NCI-H1436 treated with DMSO at 0.1 percent for 48 hours (cell line): Measurements from ENCODE around the gene ANKMY1.
"Not testable (repeated sequence)": the region's sequence is repeated elsewhere in the genome, so short reads cannot be mapped to it uniquely, and the experiment has no call there.

Experiments used
- DNase-seq: peaks from one replicate; lab custom pipeline; 2025; lab: John Stamatoyannopoulos, UW

Gene ANKMY1

DNA sequence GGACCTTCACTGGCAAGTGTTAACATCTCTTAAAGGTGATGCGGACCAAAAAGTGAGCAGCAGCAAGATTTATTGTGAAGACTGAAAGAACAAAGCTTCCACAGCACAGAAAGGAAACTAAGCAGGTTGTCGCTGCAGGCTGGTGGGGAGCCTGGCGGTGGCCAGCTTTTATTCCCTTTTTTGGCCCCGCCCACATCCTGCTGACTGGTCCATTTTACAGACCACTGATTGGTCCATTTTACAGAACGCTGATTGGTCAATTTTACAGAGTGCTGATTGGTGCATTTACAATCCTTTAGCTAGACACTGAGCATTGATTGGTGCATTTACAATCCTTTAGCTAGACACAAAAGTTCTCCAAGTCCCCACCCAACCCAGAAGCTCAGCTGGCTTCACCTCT lies 35.9 kb downstream of the ANKMY1 start:
- not testable (repeated sequence) for DNase-seq

DNA sequence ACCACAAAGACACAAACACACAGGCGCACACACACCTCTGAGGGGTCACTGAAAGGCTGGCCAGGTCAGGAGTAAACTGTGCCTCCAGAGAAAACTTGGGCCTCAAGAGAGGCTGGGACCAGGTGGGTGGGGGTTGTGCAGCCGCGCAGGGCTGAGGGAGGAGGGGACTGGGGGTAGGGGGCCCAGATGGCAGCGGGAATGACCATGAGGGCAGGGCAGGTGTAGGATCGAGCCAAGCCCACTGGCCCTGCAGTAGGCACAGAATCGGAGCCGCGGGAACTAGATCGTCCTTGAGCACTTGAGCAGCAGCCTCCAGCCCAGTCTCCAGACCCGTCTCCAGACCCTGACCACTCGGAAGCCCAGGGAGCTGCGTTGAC lies 36.8 kb downstream of the ANKMY1 start:
- no peak for DNase-seq

DNA sequence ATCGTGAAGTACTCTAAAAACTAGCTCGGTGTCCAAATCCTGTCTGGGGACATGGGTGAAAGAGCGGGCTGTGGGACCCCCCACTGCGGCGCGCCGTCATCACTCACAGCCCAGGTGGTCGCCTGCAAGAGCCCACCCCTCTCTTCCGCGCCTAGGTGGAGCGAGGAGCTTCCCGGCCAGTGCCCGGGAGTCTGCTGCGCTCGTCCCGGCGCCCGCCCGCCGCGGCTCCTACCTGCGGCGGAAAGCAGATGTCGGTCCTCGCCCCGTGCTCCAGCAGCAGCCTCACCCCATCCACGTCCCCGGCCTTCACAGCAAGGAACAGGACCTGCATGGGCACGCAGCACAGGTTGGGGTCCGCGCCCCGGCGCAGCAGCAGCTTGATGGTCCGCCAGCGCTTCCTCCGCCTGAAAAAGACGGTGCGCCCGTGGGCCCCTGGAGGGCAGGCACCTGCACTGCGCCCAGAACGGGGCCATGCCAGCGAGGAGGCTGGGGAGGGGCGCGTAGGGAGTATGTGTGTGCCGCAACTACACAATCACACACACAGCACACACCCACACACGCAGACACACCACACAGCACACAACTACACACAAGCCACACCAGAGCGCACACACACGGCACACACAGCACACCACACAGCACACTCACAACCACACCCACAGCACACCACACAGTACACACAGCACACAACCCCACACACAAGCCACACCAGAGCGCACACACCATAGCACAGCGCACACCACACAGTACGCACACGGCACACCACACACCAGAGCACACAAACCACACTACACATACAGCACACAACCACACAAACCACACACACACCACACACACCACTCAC lies 37.4 kb downstream of the ANKMY1 start:
- DNase-seq, result no peak

DNA sequence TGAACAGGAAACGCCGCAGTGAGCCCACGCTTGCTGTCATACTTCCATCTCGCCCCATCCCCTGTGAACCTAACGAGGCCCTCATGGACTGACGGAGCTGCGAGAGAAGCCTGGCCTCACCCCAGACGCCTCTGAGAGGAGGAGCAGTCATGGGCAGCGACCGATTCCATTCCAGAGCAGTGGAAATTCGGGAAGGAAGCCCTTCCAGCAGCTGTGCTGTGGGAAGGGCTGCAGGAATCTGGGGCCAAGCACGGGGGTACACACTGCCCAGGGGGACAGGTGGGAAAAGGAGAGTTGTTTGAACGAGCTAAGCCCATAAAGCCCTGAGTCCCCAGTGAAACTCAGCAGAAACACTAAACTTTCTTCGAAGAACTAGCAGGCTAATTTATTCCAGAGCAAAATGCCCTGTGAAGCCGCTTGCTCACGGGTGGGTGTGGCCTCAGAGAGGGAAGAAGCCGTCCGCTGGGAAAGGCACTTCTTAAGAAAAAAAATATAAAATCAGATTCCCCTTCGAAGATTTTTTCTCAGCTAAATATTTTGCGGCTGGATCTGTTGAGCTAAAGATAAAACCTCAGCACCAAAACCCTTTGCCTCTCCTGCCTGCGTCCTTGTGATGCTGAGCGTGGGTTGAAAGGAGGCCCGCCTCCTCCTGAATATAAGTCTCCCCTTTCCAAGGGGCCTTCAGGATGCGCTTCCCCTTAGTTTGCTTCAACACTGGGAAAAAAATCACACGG lies 38.2 kb downstream of the ANKMY1 start:
- DNase-seq, result no peak

DNA sequence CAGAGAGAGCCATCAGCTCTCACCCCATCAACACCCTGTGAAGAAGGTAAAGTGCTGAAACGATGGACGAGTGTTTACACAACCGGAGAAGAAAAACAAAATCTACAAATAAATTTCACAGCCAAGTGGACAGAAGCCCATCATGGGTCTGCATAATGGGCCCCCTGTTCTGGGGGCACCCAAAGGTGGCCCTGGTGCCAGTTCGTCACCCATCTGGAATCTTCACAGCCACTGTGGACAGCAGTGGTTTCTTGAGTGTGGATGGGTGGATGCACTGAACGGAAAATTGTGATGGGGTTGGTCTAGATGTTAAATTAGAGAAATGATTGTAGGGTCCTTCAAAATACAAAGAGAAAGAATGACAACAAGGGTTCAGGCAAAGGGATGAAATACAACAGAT lies 38.8 kb downstream of the ANKMY1 start:
- no peak for DNase-seq

DNA sequence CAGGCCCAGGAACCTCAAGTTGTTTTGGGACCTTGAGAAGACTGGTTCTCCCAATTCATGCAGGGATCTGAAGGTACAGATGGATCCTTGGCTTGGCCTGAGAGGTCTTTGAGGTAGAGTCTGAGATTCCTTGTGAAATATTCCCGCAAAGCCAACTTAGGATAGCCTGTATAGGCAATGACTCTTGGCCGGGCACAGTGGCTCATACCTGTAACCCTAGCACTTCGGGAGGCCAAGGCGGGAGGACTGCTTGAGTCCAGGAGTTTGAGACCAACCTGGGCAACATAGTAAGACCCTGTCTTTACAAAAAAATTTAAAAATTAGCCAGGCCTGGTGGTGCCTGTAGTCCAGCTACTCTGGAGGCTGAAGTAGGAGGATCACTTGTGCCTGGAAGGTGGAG lies 40.4 kb downstream of the ANKMY1 start:
- DNase-seq, result no peak

DNA sequence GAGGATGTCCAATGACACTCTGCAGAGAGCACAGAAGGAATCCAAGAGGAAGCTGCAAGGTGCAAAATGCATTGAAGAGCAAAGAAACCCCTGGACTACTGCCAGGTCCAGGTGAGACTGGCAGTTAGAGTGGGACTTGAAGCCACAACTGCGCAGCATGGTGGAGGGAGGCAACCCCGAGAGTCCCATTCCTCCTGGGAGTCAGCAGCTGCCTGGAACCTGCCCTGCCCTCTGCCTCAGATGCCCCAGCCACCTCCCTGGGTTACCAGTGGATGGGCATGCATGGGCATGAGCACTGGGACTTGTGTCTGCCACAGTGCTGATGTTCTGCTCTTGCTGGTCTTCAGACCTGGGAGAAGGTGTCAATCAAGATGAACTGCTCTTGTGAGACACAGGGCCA lies 43.2 kb downstream of the ANKMY1 start:
- no peak for DNase-seq

DNA sequence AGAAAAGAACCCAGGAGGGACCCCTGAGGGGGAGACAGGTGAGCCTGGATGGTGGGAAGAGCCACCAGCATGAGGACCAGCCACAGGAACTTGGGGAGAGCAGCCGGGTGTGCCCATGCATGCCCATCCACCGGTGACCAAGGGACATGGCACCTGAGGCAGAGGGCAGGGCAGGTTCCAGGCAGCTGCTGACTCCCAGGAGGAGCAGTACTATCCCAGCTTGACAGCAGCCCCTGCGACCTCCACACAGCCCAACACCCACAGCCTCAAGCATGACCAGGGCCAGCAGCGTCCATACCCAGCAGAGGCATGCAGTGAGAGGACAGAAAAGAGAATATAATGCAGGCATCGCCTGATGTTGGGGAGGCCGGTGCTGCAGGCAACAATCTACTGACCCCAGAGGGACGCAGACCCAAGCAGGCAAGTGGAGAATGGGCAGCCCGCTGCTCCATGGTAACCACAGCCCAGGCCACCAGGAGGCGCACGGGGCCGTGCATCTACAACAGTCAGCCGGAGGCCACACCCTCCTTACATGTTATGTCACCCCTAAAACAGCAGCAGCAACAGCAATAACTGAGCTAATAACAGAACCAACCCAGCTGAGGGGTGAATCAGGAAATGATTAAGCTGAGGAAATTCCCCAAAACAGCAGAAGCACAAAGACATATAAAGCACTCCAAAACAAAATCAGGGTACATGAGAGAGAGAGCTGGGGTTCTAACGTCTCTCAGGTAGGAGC lies 44.1 kb downstream of the ANKMY1 start:
- no peak for DNase-seq

DNA sequence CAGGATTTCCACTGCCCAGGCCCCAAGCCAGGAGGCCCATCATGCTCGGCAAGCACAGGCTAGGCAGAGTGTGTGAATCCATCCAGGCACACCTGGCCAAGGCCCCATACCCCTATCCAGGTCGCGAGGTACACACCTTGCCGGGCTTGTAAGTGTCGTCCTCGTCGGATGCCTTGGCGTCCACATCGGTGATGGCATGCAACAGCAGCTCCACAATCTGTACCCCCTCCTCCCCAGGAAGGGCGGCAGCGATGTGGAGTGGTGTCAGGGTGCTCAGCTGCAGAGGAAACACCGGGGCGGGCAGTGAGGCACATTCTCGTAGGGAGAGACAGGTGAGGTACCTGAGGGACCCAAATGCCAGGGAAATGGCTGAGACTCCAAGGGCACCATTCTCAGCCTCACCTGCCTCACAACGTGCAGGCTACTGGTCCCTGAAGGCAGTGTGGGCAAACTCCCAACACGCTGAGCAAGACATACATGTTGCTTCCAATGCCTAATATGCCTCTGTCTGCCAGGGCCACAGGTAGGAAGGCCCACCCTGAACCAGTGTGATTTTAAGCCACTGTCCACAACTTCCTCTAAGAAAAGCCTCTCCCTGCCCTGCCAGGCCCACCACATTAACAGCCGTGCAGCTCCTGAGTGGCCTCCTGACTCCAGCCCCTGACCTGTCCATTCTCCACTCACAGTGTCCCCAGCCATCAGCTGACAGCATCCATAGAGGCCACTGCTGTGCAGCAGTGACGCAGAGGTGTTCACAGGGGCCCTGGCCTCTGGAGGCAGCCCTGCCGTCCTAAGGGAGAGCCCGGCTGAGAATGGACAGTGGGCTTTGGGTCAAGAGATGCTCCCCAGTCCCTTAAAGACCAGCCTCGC lies 44.9 kb downstream of the ANKMY1 start:
- no peak for DNase-seq

DNA sequence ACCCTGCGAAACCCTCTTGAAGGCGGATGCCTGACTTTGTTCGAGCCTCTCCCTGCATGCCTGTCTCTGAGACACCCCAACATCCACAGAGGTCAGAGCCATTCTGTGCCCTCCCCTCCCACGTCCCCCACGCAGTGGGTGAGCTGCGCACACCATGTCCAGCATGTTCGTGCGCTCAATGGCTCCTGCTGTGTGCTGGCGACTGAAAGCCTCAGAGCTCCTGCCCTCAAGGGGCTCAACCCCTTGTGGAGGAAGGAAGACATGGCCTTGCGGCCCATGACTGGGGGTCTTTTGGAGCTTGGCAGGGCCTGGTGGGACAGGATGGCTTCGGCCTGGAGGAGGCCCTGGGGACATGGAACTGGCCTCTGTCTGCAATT lies 45.7 kb downstream of the ANKMY1 start:
- no peak for DNase-seq

DNA sequence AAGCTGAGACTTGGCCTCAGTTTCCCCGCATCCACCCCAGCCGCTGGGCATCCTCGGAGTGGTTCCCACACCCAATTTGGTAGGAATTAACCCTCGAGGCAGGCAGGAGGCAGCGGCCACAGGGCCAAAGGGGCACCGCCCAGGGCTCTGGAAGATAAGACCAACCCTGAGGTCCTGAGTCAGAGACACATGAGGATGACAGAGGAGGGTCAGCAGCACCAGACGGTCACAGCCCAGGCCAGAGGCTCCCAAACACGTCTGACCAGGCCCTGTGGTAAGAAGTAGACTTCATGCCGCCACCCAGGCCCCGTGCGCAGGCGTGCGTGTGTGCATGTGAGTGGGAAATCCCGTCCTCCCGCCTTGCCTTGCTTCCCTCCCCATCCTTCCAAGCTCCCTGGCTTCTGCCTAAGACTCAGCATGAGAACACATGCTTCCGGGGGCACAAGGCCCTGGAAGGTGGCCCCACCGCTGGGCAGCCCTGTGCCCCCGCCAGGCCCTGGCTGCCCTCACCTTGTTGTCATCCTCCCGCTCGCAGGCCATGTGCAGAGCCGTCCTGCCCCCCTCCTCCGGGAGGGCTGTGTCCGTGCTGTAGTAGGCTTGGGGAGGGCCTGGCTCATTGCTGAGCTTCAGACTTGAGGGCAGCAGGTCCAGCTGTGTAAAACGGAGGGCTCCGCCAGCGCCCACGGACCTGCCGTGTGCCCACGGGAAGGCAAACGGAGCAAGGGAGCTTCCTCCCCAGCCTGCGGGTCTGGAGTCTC lies 46.3 kb downstream of the ANKMY1 start:
- DNase-seq, result no peak

DNA sequence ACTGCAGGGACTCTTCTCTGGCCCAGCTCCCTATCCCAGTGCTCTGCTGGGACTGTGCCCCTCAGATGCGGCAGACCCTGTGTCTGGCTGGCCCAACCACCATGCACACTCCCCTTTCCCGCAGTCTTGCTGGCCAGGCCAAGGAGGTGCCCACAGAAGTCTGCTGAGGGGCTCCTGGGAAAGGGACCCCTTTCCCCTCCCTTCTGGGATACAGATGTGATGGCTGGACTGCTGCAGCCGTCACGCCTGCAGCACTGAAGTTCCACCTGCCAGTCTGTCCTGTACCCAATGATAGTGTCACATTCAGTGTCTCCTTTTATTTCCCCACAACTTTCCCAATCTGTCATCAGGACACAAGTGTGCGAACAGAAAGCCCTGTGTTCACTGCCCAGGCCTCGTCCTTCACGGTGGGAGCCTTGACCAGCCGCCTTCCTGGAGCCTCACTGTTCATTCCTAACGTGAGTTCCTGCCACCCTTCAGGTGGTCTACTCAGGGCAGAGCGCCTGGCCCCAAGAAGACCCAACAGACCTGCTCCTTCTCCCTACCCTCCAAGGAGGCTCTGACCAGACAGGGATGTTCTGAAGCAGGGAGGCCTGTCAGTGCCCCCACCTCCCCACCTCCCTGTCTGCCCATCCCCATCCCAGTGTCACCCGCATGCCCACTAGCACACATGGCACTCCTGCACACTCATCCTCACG lies 47.1 kb downstream of the ANKMY1 start:
- no peak for DNase-seq

DNA sequence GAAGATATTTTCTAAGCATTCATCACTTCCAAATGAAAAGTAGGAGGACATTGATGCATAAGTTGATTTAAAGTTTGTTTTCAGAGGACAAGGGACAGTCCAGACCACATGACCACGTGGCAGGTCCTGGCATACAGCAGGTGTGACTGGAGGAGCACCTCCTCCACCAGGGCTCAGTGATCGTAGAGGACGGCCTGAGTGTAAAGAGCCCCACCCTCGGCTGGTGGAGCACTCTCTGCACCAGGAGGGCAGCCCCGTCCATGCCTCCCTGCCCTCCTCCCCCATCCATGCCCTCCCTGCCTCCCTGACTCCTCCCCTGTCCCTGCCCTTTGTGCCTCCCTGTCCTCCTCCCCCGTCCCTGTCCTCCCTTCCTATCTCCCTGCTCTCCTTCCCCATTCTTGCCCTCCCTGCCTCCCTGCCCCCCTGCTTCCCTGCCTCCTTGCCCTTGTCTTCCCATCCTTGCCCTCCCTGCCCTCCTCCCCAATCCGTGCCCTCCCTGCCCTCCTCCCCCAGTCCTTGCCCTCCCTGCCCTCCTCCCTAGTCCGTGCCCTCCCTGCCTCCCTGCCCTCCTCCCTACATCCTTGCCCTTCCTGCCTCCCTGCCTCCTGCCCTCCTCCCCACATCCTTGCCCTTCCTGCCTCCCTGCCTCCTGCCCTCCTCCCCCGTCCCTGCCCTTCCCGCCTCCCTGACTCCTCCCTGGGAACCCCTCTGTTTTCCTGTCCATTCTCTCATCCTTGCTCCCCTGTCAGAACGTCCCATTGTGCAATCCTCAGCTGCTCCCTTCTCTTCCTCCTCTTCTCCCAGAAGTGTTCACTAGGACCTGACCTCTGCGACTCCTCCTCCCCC lies 47.9 kb downstream of the ANKMY1 start:
- no peak for DNase-seq

DNA sequence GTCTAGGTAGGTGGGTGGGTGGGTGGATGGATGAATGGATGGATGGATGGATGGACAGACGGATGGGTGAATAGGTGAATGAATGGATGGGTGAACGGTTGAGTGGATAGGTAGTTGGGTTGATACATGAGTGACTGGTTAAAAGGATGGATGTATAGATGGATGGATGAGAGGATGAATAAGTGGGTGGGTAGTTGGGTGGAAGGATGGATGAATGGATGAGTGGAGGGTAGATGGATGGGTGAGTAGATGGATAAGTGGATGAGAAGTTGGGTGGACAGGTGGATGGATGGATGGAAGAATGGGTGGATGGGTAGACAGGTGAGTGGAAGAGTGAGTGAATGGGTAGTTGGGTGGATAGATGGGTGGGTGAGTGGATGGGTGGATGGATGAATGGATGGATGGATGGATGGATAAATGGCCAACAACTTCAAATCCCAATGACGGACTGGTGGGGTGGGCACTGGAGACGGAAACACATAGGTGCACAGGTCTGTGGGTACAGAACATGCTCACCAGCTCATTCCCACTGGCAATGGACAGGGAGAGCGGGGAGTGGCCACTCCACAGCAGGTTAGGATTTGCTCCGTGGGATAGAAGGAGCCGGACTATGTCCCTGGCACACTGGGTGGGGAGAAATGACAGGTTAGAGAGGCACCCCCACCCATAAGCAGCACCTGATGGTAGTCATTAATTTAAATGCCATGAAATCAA lies 48.8 kb downstream of the ANKMY1 start:
- DNase-seq, result no peak

DNA sequence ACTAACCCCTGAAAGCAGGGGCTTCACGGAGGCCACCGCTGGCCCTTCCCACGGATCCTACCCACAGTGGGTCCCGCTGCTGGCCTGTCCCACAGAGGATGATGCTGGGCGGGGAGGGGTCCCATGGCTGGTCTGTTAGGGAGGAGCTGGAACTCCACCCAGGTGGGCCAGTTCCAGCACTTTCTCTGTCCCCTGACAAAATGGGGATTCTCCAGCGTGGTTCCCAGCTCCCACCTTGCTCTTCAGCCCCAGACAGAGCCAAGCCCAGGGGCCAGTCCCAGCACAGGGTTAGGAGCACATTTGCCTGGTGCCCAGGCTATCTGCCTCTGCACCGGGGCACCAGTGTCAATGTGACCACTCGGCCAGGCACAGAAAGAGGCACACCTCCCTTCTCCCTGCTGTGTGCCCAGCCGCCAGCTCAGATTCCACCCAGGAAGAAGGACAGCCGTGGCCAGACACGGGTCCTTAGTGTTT lies 50.0 kb downstream of the ANKMY1 start:
- no peak for DNase-seq

DNA sequence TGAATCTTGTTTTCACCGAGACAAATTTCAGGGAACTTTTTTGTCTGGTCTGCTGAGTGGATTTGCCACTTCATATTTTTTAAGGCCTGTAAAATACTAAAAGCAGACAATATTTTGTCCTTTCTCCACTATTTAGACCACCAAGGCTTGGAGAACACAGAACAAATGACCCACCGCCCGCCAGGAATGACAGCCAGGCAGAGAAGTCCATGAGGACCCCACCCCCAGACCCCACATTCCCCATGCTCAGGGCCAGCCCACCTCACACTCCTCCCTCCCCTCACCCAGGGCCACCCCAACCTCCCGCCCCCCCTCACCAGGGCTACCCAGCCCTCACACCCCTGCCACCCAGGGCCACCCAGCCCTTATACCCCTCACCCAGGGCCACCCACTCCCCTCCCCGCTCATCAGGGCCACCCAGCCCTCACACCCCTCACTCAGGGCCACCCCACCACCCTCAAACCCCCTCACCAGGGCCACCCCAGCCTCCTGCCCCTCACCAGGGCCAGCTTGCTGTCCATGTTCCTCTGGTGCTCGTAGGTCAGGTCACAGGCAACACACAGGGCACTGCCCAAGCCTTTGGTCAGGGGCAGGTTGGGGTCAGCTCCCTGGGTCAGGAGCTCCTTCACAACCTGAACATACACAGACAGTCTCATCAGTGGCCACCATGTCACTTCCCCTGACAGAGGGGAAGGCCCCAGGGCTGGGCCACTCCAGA lies 50.6 kb downstream of the ANKMY1 start:
- DNase-seq, result no peak

DNA sequence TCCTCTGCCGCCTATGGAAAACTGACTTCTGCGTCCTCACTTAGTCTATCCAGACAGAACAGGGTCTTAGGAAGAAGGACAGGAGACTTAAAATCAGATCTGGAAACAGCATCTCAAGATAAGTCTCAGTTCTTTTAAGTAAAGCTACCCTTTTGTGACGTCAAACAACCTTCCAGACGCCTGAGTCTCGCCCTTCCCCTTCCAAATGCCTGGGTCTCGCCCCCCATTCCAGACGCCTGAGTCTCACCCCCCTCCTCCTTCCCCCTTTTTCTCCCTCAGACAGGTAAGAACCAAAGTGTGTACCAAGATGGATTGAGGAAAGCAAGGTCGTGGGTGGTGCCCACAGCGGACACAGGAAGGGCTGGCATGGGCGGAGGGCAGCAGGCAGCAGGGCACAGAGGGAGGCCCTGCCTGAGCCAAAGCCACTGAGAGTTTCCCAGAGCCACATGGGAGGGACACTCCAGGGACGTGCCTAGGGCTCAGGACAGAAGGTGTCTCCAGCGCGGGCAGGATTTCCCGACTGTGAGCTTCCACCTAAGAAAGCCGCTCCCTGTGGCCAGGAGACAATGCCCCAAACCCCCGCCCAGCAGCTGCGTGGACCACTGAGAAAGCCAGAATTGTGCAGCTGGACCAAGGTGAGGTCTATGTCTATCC lies 51.3 kb downstream of the ANKMY1 start:
- DNase-seq, result no peak

DNA sequence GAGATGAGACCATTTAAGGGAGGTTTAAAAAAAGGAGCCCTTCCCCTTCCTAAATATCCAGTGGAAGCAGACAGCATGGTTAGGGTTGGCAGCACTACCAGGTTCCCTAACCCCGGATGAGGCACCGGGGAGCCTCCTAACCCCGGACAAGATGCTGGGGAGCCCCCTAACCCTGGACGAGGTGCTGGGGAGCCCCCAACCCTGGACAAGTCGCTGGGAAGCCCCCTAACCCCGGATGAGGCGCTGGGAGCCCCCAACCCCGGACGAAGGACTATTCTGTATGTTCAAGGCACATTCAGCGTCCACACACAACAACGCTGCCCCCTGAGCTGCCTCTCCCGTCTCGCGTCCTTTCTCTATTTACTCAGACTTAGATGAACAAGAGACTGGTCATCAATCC lies 51.9 kb downstream of the ANKMY1 start:
- no peak for DNase-seq
